ENCODE data around the gene BSPRY.
"Not testable (repeated sequence)": the region's sequence is repeated elsewhere in the genome, so short reads cannot be mapped to it uniquely, and the experiment has no call there.

Gene BSPRY

GRCh38 chr9:113372059-113372458, 22.7 kb downstream of the BSPRY start:
- no peak for DNase-seq

- no peak for DNase-seq
These were observed 23.9 kb downstream of the BSPRY start for GRCh38 chr9:113373256-113373655.

- no peak for DNase-seq
These were observed 24.5 kb downstream of the BSPRY start for GRCh38 chr9:113373676-113374392.

- DNase-seq = no peak
These were observed 26.0 kb downstream of the BSPRY start for GRCh38 chr9:113375057-113376023.

- DNase-seq = peak; percentile 72
These were observed 27.6 kb downstream of the BSPRY start, which contains the start of gene HDHD3 for GRCh38 chr9:113376634-113377567. Gene HDHD3, minus strand, starts transcription at chr9:113376986. Its CDS starts 2,632 bp downstream, at chr9:113374354.

GRCh38 chr9:113379094-113379828, 29.9 kb downstream of the BSPRY start:
- not testable (repeated sequence) for DNase-seq

- not testable (repeated sequence) for DNase-seq
These were observed 30.5 kb downstream of the BSPRY start for GRCh38 chr9:113379829-113380210.

GRCh38 chr9:113380869-113381378, 31.6 kb downstream of the BSPRY start:
- no peak for DNase-seq

- DNase-seq = not testable (repeated sequence)
These were observed 32.1 kb downstream of the BSPRY start for GRCh38 chr9:113381441-113381840.

GRCh38 chr9:113381909-113382411, 32.6 kb downstream of the BSPRY start:
- no peak for DNase-seq

- DNase-seq = no peak
These were observed 37.4 kb downstream of the BSPRY start for GRCh38 chr9:113386571-113387393.

GRCh38 chr9:113387560-113388230, 38.4 kb downstream of the BSPRY start:
- DNase-seq = no peak

- no peak for DNase-seq
These were observed 39.5 kb downstream of the BSPRY start for GRCh38 chr9:113388833-113389232.

GRCh38 chr9:113389451-113389850, 40.1 kb downstream of the BSPRY start:
- DNase-seq = no peak

GRCh38 chr9:113390192-113390960, 41.0 kb downstream of the BSPRY start:
- DNase-seq = no peak

GRCh38 chr9:113391917-113392316, 42.6 kb downstream of the BSPRY start:
- DNase-seq = no peak

GRCh38 chr9:113393281-113393680, 43.9 kb downstream of the BSPRY start:
- DNase-seq = no peak

- no peak for DNase-seq
These were observed 45.9 kb downstream of the BSPRY start for GRCh38 chr9:113395000-113395861.

All from activated naive CD4-positive, alpha-beta T cell treated with Interleukin-2 at 50 U/mL for 16 hours (primary cell).